GM12873 (cell line): ENCODE data around the gene ZNF385B.

Experiments
- TF ChIP-seq, protein P1 (sequence below): IDR thresholded peaks from 2 replicates; pipeline ENCODE4 v1.5.1; 2012; ENCODE audit warnings: low read depth, mild to moderate bottlenecking, moderate library complexity, low read length, control low read depth; ENCODE audit not compliant: insufficient read depth; ENCODE audit errors: missing control alignments

Gene ZNF385B

GRCh38 chr2:179546656-179547055 lies 314.8 kb downstream of the ZNF385B start:
- TF ChIP-seq, protein P1, sequence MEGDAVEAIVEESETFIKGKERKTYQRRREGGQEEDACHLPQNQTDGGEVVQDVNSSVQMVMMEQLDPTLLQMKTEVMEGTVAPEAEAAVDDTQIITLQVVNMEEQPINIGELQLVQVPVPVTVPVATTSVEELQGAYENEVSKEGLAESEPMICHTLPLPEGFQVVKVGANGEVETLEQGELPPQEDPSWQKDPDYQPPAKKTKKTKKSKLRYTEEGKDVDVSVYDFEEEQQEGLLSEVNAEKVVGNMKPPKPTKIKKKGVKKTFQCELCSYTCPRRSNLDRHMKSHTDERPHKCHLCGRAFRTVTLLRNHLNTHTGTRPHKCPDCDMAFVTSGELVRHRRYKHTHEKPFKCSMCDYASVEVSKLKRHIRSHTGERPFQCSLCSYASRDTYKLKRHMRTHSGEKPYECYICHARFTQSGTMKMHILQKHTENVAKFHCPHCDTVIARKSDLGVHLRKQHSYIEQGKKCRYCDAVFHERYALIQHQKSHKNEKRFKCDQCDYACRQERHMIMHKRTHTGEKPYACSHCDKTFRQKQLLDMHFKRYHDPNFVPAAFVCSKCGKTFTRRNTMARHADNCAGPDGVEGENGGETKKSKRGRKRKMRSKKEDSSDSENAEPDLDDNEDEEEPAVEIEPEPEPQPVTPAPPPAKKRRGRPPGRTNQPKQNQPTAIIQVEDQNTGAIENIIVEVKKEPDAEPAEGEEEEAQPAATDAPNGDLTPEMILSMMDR = no peak

DNA sequence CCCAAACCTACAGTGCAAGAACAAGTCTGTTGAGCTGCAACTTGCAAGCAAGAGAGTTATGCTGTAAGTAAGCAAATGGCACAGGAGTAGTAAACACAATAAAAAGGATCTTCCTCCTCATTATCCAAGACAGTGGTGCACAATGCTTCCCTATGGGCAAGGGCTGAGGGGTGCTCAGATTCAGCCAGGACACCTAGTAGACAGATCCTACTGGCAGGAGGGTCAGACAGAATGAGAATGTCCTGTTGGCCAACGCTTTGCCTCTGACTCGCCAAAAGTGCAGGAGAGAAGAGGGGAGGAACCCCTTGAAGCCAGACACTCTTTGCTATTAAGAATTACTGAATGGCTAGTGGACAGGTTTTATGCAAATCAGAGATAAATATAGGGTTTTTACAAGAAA lies 316.4 kb downstream of the ZNF385B start:
- TF ChIP-seq, protein P1 = no peak

GRCh38 chr2:179543361-179543901 lies 318.0 kb downstream of the ZNF385B start:
- TF ChIP-seq, protein P1 = no peak

DNA sequence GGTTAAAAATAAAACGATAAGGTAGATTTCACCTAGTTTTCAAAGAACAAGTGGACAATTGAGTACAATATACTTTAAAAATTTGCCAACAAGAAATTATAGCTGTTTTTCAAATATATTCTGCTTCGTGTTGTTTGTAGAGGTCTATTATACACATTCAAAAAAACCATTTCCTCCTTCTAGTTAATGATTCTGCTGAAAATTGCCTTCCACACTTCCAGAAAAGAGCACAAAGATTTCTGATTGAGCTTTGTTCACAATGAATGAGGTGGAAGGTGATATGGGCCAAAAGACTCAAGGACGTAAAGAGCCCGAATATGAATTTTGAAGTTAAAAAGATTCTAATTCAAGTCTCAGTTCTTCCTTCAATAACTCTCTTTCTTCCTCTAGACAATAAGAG lies 319.8 kb downstream of the ZNF385B start:
- TF ChIP-seq, protein P1 = no peak

DNA sequence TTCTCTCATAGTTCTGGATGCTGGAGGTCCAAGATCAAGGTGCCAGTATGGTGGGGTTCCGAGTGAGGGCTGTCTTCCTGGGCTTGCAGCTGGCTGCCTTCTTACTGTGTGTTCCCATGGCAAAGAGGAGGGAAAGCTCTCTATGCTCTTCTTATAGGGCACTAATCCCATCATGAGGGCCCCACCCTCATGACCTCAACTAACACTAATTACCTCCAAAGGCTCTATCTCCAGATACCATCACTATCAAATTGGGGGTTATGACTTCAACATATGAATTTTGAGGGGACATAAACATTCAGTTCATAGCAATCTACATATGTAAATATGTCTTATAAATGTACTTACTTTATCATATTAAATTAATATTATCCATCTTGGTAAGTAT lies 322.3 kb downstream of the ZNF385B start:
- TF ChIP-seq, protein P1 = no peak

DNA sequence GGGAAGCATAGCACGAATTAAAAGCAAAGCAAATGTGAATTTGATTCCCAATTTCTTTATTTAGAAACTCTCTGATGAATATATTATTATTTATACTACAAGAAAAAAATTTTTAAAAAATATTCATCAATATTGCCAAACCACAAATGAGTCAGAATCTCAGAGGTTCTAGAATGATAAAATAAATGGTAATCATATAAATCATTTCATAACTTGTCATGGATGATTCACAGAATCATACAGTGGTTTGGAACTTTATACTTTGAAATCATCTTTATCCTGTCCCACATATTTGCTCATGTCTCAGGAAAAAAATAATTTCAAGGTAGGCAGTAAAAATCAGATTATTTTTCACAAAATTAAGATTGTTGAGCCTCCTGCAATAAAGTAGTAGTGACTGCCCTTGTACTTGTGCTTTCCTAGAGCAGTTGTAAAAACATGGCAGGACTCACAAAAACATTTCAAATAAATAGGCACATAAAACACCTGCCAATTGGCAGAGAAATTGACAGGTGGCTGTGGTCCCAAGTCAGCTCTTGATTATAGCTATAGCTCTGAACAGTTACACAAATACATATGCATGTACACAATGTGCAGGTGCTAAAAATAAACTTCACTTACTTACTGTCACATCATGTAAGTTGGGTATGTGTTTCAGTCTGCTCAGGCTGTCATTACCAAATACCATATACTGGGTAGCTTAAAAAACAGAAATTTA lies 322.8 kb downstream of the ZNF385B start:
- TF ChIP-seq, protein P1 = no peak

GRCh38 chr2:179536185-179536584 lies 325.2 kb downstream of the ZNF385B start:
- TF ChIP-seq, protein P1 = no peak
